Lower lobe of right lung (tissue), 2 donors: ENCODE data around the gene CSMD2. TPM values are rescaled to one million over a fixed set of nuclear protein-coding genes. Genes with fewer than 3 reads are reported as not detected.

ENCODE experiments used
- ATAC-seq, 2 donors: fragments of 200-7000 bp; cut with Tn5 transposase; one replicate each; pipeline ENCODE4 v1.9.1; 2020 to 2022; ENCODE audit warnings: mild to moderate bottlenecking in 2 of 2, moderate library complexity in 2 of 2
- DNase-seq: peaks from one replicate; pipeline ENCODE4 v3.0.0-alpha.2; 2020
- H3K27ac ChIP-seq: fragments of 200-600 bp; one replicate; pipeline ENCODE4 v1.8.0; 2022
- H3K27me3 ChIP-seq: fragments of 200-600 bp; one replicate; pipeline ENCODE4 v1.8.0; 2022; ENCODE audit warnings: low read depth
- H3K36me3 ChIP-seq: fragments of 200-600 bp; one replicate; pipeline ENCODE4 v1.8.0; 2022; ENCODE audit warnings: mild to moderate bottlenecking
- H3K4me1 ChIP-seq: fragments of 200-600 bp; one replicate; pipeline ENCODE4 v1.8.0; 2022
- H3K4me3 ChIP-seq: fragments of 200-600 bp; one replicate; pipeline ENCODE4 v1.8.0; 2022; ENCODE audit warnings: mild to moderate bottlenecking
- H3K9me3 ChIP-seq: fragments of 200-600 bp; one replicate; pipeline ENCODE4 v1.8.0; 2022
- CTCF ChIP-seq: fragments of 200-600 bp; IDR thresholded peaks from one replicate; pipeline ENCODE4 v1.8.0; 2022; ENCODE audit warnings: antibody characterized with exemption, mild to moderate bottlenecking
- intact Hi-C: fragments of 100-400 bp; cut with DNase I; formaldehyde crosslinking; loops from one replicate; pipeline ENCODE4 v1.11.0; 2022
- total RNA-seq: library from RNA; stranded (reverse); fragmentation: NEBNext Ultra II Directional; extraction: Animal tissue kit (Norgen Biotek cat#: 25700); gene quantifications from one replicate; pipeline ENCODE4 v1.2.1, GENCODE V29; 2021
- donor health status: DM: no; HTN: yes; CAD: no; lungs with severe emphysema.

Gene CSMD2
- total RNA-seq, 1 donor from 2014 or later, result 1.1 TPM

GRCh38 chr1:33955096-33955495, 209.9 kb downstream of the CSMD2 start:
- Histone ChIP-seq H3K9me3 (no peaks in the 10 kb centered on the region), H3K4me1 (no peaks in the 10 kb centered on the region), H3K27ac (no peak overlapping the region), H3K4me3 (no peak overlapping the region), H3K36me3 (no peaks in the 10 kb centered on the region), H3K27me3 (peaks cover 7% of the 10 kb centered on the region)
- TF ChIP-seq CTCF, result no peak
- intact Hi-C loops, result no loop called here
- ATAC-seq, result no peak
- DNase-seq, result no peak

GRCh38 chr1:33949570-33949969, 215.5 kb downstream of the CSMD2 start:
- no peak for TF ChIP-seq CTCF
- Histone ChIP-seq H3K4me3 (no peak overlapping the region), H3K27ac (no peak overlapping the region), H3K4me1 (no peaks in the 10 kb centered on the region), H3K36me3 (no peaks in the 10 kb centered on the region), H3K9me3 (no peaks in the 10 kb centered on the region), H3K27me3 (no peaks in the 10 kb centered on the region)
- DNase-seq (no peak), ATAC-seq (no peak)
- intact Hi-C loops, result no loop called here

- Histone ChIP-seq H3K4me3 (no peak overlapping the region), H3K27me3 (no peaks in the 10 kb centered on the region), H3K9me3 (no peaks in the 10 kb centered on the region), H3K36me3 (no peaks in the 10 kb centered on the region), H3K4me1 (no peaks in the 10 kb centered on the region), H3K27ac (no peak overlapping the region)
- intact Hi-C loops, result no loop called here
- DNase-seq (no peak), ATAC-seq (no peak)
- no peak for TF ChIP-seq CTCF
Observed at GRCh38 chr1:33948291-33948690, 216.7 kb downstream of the CSMD2 start.

GRCh38 chr1:33946836-33947235, 218.2 kb downstream of the CSMD2 start:
- DNase-seq (no peak), ATAC-seq (no peak)
- Histone ChIP-seq H3K4me1 (no peaks in the 10 kb centered on the region), H3K27ac (no peak overlapping the region), H3K9me3 (no peaks in the 10 kb centered on the region), H3K4me3 (no peak overlapping the region), H3K36me3 (no peaks in the 10 kb centered on the region), H3K27me3 (no peaks in the 10 kb centered on the region)
- TF ChIP-seq CTCF, result no peak
- intact Hi-C loops, result no loop called here

- no peak for TF ChIP-seq CTCF
- no peak for ATAC-seq
Observed at GRCh38 chr1:33944846-33945245, 220.2 kb downstream of the CSMD2 start.

GRCh38 chr1:33943978-33944377, 221.1 kb downstream of the CSMD2 start:
- ATAC-seq (peak; percentile 23 to 50), DNase-seq (no peak)
- Histone ChIP-seq H3K36me3 (no peaks in the 10 kb centered on the region), H3K27me3 (no peaks in the 10 kb centered on the region), H3K4me1 (no peaks in the 10 kb centered on the region), H3K27ac (no peak overlapping the region), H3K9me3 (no peaks in the 10 kb centered on the region), H3K4me3 (no peak overlapping the region)
- TF ChIP-seq CTCF, result no peak
- intact Hi-C loops, result no loop called here

More at GRCh38 chr1:33944846-33945245, 220.2 kb downstream of the CSMD2 start:
- H3K9me3 ChIP-seq, result no peaks in the 10 kb centered on the region
- intact Hi-C loops, result no loop called here
- no peak overlapping the region for H3K27ac ChIP-seq
- no peaks in the 10 kb centered on the region for H3K4me1 ChIP-seq
- no peaks in the 10 kb centered on the region for H3K27me3 ChIP-seq
- H3K36me3 ChIP-seq, result no peaks in the 10 kb centered on the region
- no peak overlapping the region for H3K4me3 ChIP-seq
- no peak for DNase-seq
